HL-60 (cell line): ENCODE data around the gene P2RY13.

Source experiments
- POLR2AphosphoS5 ChIP-seq: IDR thresholded peaks from 2 replicates; pipeline ENCODE4 v1.6.1; 2012; ENCODE audit warnings: low read depth
- TF ChIP-seq, protein P1 (sequence below): IDR thresholded peaks from one replicate; pipeline ENCODE4 v1.5.1; 2011; ENCODE audit warnings: low read length, control low read depth, inconsistent platforms; ENCODE audit not compliant: insufficient read depth
- TF ChIP-seq, protein P2 (sequence below): IDR thresholded peaks from 2 replicates; pipeline ENCODE4 v1.6.1; 2012; ENCODE audit warnings: low read depth; ENCODE audit not compliant: insufficient replicate concordance

DNA sequence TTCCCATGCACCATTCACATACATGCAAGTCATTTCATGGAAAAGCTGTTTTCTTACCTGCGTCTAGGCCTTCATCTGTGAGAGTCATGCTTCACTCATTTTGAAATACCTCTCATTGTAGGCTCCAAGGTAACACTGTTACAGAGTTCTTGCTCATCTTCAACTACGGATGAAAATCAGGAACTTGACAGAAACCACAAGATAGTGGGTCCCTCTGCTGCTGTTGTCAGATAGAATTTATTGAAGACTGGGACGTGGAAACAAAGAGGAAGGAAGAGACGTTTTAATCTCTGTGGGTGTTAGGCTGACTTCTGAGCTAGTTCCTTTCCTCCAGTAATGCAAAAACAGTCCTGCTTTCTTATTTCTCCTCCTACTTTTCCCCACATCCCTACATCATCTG, 51.1 kb downstream of the P2RY13 start, which contains the start of gene P2RY14:
- TF ChIP-seq, protein P1, sequence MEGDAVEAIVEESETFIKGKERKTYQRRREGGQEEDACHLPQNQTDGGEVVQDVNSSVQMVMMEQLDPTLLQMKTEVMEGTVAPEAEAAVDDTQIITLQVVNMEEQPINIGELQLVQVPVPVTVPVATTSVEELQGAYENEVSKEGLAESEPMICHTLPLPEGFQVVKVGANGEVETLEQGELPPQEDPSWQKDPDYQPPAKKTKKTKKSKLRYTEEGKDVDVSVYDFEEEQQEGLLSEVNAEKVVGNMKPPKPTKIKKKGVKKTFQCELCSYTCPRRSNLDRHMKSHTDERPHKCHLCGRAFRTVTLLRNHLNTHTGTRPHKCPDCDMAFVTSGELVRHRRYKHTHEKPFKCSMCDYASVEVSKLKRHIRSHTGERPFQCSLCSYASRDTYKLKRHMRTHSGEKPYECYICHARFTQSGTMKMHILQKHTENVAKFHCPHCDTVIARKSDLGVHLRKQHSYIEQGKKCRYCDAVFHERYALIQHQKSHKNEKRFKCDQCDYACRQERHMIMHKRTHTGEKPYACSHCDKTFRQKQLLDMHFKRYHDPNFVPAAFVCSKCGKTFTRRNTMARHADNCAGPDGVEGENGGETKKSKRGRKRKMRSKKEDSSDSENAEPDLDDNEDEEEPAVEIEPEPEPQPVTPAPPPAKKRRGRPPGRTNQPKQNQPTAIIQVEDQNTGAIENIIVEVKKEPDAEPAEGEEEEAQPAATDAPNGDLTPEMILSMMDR, result no peak
- TF ChIP-seq POLR2AphosphoS5, result no peak
- TF ChIP-seq, protein P2, sequence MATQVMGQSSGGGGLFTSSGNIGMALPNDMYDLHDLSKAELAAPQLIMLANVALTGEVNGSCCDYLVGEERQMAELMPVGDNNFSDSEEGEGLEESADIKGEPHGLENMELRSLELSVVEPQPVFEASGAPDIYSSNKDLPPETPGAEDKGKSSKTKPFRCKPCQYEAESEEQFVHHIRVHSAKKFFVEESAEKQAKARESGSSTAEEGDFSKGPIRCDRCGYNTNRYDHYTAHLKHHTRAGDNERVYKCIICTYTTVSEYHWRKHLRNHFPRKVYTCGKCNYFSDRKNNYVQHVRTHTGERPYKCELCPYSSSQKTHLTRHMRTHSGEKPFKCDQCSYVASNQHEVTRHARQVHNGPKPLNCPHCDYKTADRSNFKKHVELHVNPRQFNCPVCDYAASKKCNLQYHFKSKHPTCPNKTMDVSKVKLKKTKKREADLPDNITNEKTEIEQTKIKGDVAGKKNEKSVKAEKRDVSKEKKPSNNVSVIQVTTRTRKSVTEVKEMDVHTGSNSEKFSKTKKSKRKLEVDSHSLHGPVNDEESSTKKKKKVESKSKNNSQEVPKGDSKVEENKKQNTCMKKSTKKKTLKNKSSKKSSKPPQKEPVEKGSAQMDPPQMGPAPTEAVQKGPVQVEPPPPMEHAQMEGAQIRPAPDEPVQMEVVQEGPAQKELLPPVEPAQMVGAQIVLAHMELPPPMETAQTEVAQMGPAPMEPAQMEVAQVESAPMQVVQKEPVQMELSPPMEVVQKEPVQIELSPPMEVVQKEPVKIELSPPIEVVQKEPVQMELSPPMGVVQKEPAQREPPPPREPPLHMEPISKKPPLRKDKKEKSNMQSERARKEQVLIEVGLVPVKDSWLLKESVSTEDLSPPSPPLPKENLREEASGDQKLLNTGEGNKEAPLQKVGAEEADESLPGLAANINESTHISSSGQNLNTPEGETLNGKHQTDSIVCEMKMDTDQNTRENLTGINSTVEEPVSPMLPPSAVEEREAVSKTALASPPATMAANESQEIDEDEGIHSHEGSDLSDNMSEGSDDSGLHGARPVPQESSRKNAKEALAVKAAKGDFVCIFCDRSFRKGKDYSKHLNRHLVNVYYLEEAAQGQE, result no peak
